GM18502 (cell line): ENCODE results near the gene ZMIZ2.
"Not testable (repeated sequence)": the region's sequence is repeated elsewhere in the genome, so short reads cannot be mapped to it uniquely, and the experiment has no call there.

Source experiments
- ATAC-seq: cut with Tn5 transposase; IDR thresholded peaks from one replicate; pipeline ENCODE4 v1.9.1; 2021; ENCODE audit warnings: mild to moderate bottlenecking; ENCODE audit not compliant: unreplicated experiment, poor library complexity

Gene ZMIZ2, protein sequence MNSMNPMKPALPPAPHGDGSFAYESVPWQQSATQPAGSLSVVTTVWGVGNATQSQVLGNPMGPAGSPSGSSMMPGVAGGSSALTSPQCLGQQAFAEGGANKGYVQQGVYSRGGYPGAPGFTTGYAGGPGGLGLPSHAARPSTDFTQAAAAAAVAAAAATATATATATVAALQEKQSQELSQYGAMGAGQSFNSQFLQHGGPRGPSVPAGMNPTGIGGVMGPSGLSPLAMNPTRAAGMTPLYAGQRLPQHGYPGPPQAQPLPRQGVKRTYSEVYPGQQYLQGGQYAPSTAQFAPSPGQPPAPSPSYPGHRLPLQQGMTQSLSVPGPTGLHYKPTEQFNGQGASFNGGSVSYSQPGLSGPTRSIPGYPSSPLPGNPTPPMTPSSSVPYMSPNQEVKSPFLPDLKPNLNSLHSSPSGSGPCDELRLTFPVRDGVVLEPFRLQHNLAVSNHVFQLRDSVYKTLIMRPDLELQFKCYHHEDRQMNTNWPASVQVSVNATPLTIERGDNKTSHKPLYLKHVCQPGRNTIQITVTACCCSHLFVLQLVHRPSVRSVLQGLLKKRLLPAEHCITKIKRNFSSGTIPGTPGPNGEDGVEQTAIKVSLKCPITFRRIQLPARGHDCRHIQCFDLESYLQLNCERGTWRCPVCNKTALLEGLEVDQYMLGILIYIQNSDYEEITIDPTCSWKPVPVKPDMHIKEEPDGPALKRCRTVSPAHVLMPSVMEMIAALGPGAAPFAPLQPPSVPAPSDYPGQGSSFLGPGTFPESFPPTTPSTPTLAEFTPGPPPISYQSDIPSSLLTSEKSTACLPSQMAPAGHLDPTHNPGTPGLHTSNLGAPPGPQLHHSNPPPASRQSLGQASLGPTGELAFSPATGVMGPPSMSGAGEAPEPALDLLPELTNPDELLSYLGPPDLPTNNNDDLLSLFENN

DNA sequence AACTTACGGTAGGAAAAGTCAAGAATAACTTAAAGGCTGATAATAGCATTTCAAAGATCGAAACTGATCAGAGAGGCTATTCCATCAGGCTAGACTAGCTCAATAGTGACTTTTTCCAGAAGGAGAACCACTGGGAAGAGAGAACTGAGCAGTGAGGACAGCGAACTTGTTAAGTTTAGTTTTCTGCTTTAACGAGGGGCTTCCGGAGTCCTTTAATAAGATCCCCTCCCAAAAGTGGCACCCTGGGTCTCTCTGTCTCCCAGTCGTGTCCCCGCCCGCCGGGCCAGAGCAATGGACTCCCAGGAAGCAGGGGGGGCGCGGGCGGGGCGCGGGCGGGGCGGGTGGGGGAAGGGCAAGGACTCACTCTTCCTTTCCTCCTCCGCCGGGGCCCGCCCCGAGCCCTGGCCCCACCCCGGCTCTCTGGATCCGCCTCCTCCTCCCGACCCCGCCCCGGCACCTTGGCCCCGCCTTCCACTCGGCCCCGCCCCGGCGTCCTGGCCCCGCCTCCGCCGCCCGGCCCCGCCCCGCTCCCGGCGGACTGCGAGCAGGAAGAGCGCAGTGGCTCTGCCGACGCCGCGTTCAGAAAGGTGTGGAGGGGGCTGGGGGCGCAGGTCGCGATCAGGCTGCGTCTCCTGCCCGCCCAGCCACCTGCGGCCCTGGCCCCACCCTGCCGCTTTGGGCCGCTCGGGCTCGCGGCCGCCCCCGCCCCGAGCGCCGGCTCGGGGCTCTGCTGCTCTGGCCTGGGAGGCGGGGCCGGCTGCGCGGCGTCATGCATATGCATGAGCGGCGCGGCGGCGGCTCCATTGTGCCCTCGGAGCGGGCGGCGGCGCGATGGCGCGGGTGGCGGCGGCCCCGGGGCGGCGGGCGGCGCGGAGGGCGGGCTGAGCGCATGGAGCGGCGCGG is at the start of gene ZMIZ2:
Gene ZMIZ2 (plus strand): TSS at position 803 of the 903 bp plus-strand sequence. CDS start 7,403 bp downstream, outside the sequence.
- peak; percentile 68 for ATAC-seq

GRCh38 chr7:44699598-44699997 is 49.0 kb upstream of the ZMIZ2 start:
- not testable (repeated sequence) for ATAC-seq

- no peak for ATAC-seq
Observed at GRCh38 chr7:44700322-44700721, 48.3 kb upstream of the ZMIZ2 start.

GRCh38 chr7:44703391-44703790 is 45.3 kb upstream of the ZMIZ2 start:
- not testable (repeated sequence) for ATAC-seq

DNA sequence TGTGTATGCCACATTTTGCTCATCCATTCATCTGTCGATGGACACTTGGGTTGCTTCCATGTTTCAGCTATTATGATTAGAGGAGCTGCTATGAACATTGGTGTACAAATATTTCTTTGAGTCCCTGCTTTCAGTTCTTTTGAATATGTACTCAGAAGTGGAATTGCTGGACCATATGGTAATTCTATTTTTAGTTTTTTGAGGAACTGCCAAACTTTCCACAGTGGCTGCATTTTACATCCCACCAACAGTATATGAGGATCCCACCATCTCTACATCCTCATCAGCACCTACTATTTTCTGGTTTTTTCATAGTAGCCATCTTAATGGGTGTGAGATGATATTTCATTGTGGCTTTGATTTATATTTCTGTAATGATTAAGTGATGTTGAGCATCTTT is 44.7 kb upstream of the ZMIZ2 start:
- ATAC-seq = no peak

GRCh38 chr7:44705434-44705833 is 43.2 kb upstream of the ZMIZ2 start:
- ATAC-seq = no peak

DNA sequence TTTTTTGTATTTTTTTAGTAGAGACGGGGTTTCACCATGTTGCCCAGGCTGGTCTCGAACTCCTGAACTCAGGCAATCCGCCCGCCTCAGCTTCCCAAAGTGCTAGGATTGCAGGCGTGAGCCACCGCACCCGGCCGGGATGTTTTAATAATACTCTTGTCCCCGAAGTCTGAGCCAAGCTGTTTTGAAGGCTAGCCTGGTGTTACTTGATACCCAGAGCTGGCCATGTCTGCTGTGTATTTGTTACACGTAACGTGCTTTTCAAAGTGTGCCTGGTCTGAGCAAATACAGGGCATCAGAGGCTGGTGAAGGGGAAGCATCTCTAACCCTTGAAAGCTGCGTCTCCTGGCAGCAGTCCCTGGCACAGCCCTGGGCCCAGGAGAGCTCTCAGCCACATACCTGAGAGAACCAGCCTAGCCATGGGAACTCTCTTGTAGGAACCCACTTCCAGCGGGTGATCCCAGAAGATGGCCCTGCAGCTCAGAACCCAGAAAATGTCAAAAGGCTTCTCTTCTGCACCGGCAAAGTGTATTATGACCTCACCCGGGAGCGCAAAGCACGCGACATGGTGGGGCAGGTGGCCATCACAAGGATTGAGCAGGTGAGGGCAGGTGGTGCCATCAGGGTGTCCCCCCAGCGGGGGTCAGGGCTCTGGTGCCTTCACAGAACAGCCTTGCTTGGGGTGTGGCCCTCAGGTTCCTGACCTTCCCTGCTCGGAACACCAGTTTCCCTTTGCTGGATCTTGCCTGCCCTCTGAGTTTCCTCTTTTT is 41.7 kb upstream of the ZMIZ2 start:
- no peak for ATAC-seq

DNA sequence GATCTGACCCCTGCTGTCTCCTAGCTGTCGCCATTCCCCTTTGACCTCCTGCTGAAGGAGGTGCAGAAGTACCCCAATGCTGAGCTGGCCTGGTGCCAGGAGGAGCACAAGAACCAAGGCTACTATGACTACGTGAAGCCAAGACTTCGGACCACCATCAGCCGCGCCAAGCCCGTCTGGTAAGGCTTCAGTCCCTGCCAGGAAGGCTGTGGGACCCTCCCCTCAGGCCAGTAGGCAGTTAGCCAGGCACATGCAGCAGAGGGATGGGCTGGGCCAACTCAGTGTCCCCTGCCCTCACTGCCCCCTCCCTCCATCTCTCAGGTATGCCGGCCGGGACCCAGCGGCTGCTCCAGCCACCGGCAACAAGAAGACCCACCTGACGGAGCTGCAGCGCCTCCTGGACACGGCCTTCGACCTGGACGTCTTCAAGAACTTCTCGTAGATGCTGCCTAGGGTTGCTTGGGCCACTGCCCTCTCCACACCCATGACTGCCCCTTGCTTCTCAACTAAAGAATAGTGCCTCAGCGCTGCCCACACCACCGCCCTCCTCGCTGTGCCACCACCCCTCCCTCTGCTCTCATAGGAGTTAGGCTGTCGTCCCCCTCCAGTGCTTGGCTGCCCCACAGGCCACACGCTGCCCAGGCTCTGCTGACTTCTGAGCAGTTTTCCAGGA is 41.0 kb upstream of the ZMIZ2 start:
- ATAC-seq = no peak

DNA sequence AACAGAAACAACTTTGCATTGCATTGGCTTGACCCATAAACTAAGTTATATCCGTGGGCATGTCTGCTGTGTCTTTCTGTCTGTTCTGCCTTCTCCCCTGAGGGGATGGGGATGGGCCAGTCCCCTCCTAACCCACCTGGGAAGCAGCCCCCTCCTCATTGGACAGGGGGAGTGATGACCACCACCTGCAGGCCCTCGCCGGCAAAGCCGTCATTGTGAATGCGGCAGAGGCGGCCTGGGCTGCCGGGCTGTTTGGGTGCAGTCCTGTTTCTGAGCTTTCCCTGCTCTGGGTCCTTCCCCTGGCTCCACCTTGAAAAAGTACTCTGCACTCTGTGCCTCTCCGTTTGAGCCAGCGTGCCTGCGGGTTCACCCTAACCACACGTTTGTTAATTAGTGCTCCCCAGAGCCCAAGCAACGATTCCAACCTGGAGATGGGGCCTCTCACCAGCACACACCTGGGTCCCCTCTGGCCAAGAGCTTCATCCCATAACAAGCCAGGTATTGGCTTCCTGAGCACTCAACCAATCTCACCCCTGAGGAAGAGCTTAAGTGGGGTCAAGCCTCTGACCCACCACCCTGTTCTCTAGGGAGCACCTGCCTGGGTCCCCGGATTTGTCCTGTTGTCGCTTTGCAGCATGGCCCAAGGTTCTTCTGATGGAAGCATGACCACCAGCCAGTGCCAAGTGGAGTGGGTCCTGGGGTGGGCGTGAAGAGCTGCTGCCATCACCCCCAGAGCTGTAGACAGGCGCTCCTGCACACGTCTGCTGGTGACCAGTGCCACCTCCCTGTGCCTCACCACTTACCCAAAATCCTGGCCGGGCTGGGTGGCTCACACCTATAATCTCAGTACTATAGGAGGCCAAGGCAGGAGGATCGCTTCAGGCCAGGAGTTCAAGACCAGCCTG is 39.4 kb upstream of the ZMIZ2 start:
- no peak for ATAC-seq

GRCh38 chr7:44709945-44710596 is 38.6 kb upstream of the ZMIZ2 start:
- no peak for ATAC-seq

DNA sequence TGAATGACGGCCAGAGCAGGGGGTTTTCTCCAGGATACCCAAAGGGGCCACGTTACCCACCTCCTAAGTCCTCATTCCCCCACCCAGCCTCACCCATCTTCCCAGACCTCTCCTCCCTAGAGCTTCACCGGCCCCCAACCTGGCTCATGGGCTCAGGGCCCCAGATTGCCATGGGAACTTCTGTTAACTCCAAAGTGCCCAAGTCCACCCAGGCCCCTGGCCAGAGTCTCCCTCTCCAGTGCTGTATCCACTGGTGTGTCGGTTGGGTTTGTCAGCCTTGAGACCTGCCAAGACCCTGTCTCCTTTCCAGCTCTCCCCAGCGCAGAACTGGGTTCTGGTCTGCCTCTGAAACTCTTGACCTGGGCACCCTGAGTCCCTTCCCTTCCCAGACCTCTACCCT is 37.1 kb upstream of the ZMIZ2 start:
- no peak for ATAC-seq

- no peak for ATAC-seq
Observed at GRCh38 chr7:44712012-44712411, 36.6 kb upstream of the ZMIZ2 start.

DNA sequence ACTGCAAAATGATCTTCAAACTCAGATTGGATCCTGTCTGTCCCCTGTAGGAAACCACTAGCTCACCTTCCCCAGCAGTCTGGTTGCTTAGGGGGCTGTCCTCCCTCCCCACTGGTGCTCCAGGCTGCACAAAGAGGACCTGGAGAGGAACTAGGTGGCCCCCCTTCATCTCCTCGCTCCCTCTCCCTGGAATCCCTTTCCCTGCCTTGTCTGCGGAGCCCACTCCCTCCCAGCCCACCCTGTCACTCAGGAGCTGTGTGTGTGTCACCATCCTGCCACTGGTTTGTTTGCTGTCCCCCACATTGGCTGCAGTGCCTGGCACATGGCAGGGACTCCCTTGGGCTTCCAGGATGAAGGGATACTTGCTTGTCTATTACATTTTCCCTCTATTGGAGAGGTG is 35.5 kb upstream of the ZMIZ2 start:
- no peak for ATAC-seq

- ATAC-seq = no peak
Observed at GRCh38 chr7:44713680-44714335, 34.8 kb upstream of the ZMIZ2 start.

GRCh38 chr7:44716205-44716604 is 32.4 kb upstream of the ZMIZ2 start:
- ATAC-seq = no peak

GRCh38 chr7:44720301-44720700 is 28.3 kb upstream of the ZMIZ2 start:
- ATAC-seq = no peak

- no peak for ATAC-seq
Observed at GRCh38 chr7:44724276-44724675, 24.4 kb upstream of the ZMIZ2 start.
